Measurements from ENCODE around the gene GLCCI1.

The GLCCI1 gene

GRCh38 chr7:7953806-7954205 lies 14.8 kb upstream of the GLCCI1 start:
- H3K27ac ChIP-seq, result no peak overlapping the region
- no peaks in the 10 kb centered on the region for H3K36me3 ChIP-seq (ENCODE audit: insufficient read depth, low read length)
- no peak for DNase-seq (ENCODE audit: low read depth, low spot score)
- no peak overlapping the region for H3K9ac ChIP-seq (ENCODE audit: insufficient read length)
- H3K9me3 ChIP-seq (ENCODE audit: low read depth, low read length), result no peaks in the 10 kb centered on the region
- TF ChIP-seq EZH2 (IDR thresholded peaks at IDR 0.05) (no peak), POLR2AphosphoS5 (IDR thresholded peaks at IDR 0.05; ENCODE audit: borderline replicate concordance, low read depth, low read length) (no peak), FOXP2 (optimal IDR thresholded peaks at IDR 0.05; ENCODE audit: control extremely low read depth, extremely low read length, insufficient read depth) (no peak)
- no peak overlapping the region for H3K4me3 ChIP-seq

GRCh38 chr7:7956531-7957128 lies 12.0 kb upstream of the GLCCI1 start:
- H3K36me3 ChIP-seq (ENCODE audit: insufficient read depth, low read length), result no peaks in the 10 kb centered on the region
- TF ChIP-seq POLR2AphosphoS5 (IDR thresholded peaks at IDR 0.05; ENCODE audit: borderline replicate concordance, low read depth, low read length), result no peak
- TF ChIP-seq FOXP2 (optimal IDR thresholded peaks at IDR 0.05; ENCODE audit: control extremely low read depth, extremely low read length, insufficient read depth), result no peak
- no peak for TF ChIP-seq EZH2 (IDR thresholded peaks at IDR 0.05)
- H3K27ac ChIP-seq, result no peak overlapping the region
- no peaks in the 10 kb centered on the region for H3K9me3 ChIP-seq (ENCODE audit: low read depth, low read length)
- DNase-seq (ENCODE audit: low read depth, low spot score), result no peak
- H3K4me3 ChIP-seq, result no peak overlapping the region
- H3K9ac ChIP-seq (ENCODE audit: insufficient read length), result no peak overlapping the region

- H3K4me3 ChIP-seq, result no peak overlapping the region
- H3K36me3 ChIP-seq (ENCODE audit: insufficient read depth, low read length), result no peaks in the 10 kb centered on the region
- H3K9ac ChIP-seq (ENCODE audit: insufficient read length), result no peak overlapping the region
- no peaks in the 10 kb centered on the region for H3K9me3 ChIP-seq (ENCODE audit: low read depth, low read length)
- no peak overlapping the region for H3K27ac ChIP-seq
- TF ChIP-seq FOXP2 (optimal IDR thresholded peaks at IDR 0.05; ENCODE audit: control extremely low read depth, extremely low read length, insufficient read depth), result no peak
- no peak for TF ChIP-seq EZH2 (IDR thresholded peaks at IDR 0.05)
- TF ChIP-seq POLR2AphosphoS5 (IDR thresholded peaks at IDR 0.05; ENCODE audit: borderline replicate concordance, low read depth, low read length), result no peak
- no peak for DNase-seq (ENCODE audit: low read depth, low spot score)
Measured at GRCh38 chr7:7957513-7957912, 11.1 kb upstream of the GLCCI1 start.

- Histone ChIP-seq H3K9me3 (ENCODE audit: low read depth, low read length) (no peaks in the 10 kb centered on the region), H3K4me3 (no peak overlapping the region), H3K36me3 (ENCODE audit: insufficient read depth, low read length) (no peaks in the 10 kb centered on the region), H3K27ac (no peak overlapping the region), H3K9ac (ENCODE audit: insufficient read length) (no peak overlapping the region)
- no peak for TF ChIP-seq FOXP2 (optimal IDR thresholded peaks at IDR 0.05; ENCODE audit: control extremely low read depth, extremely low read length, insufficient read depth)
- TF ChIP-seq EZH2 (IDR thresholded peaks at IDR 0.05), result no peak
- TF ChIP-seq POLR2AphosphoS5 (IDR thresholded peaks at IDR 0.05; ENCODE audit: borderline replicate concordance, low read depth, low read length), result no peak
- DNase-seq (ENCODE audit: low read depth, low spot score), result no peak
Measured at GRCh38 chr7:7959979-7960670, 8.5 kb upstream of the GLCCI1 start.

- H3K9me3 ChIP-seq (ENCODE audit: low read depth, low read length), result no peaks in the 10 kb centered on the region
- TF ChIP-seq POLR2AphosphoS5 (IDR thresholded peaks at IDR 0.05; ENCODE audit: borderline replicate concordance, low read depth, low read length) (no peak), EZH2 (IDR thresholded peaks at IDR 0.05) (no peak), FOXP2 (optimal IDR thresholded peaks at IDR 0.05; ENCODE audit: control extremely low read depth, extremely low read length, insufficient read depth) (no peak)
- H3K4me3 ChIP-seq, result no peak overlapping the region
- no peak for DNase-seq (ENCODE audit: low read depth, low spot score)
- no peak overlapping the region for H3K9ac ChIP-seq (ENCODE audit: insufficient read length)
- no peaks in the 10 kb centered on the region for H3K36me3 ChIP-seq (ENCODE audit: insufficient read depth, low read length)
- H3K27ac ChIP-seq, result no peak overlapping the region
Measured at GRCh38 chr7:7962851-7963250, 5.7 kb upstream of the GLCCI1 start.

- Histone ChIP-seq H3K9ac (ENCODE audit: insufficient read length) (no peak overlapping the region), H3K27ac (no peak overlapping the region), H3K36me3 (ENCODE audit: insufficient read depth, low read length) (no peaks in the 10 kb centered on the region), H3K4me3 (no peak overlapping the region), H3K9me3 (ENCODE audit: low read depth, low read length) (no peaks in the 10 kb centered on the region)
- no peak for TF ChIP-seq EZH2 (IDR thresholded peaks at IDR 0.05)
- TF ChIP-seq POLR2AphosphoS5 (IDR thresholded peaks at IDR 0.05; ENCODE audit: borderline replicate concordance, low read depth, low read length), result no peak
- no peak for TF ChIP-seq FOXP2 (optimal IDR thresholded peaks at IDR 0.05; ENCODE audit: control extremely low read depth, extremely low read length, insufficient read depth)
- DNase-seq (ENCODE audit: low read depth, low spot score), result no peak
Measured at GRCh38 chr7:7964250-7964649, 4.3 kb upstream of the GLCCI1 start.

GRCh38 chr7:7964691-7965090 lies 3.9 kb upstream of the GLCCI1 start:
- TF ChIP-seq EZH2 (IDR thresholded peaks at IDR 0.05) (no peak), FOXP2 (optimal IDR thresholded peaks at IDR 0.05; ENCODE audit: control extremely low read depth, extremely low read length, insufficient read depth) (no peak), POLR2AphosphoS5 (IDR thresholded peaks at IDR 0.05; ENCODE audit: borderline replicate concordance, low read depth, low read length) (no peak)
- no peak overlapping the region for H3K9ac ChIP-seq (ENCODE audit: insufficient read length)
- H3K27ac ChIP-seq, result no peak overlapping the region
- no peak overlapping the region for H3K4me3 ChIP-seq
- H3K9me3 ChIP-seq (ENCODE audit: low read depth, low read length), result no peaks in the 10 kb centered on the region
- DNase-seq (ENCODE audit: low read depth, low spot score), result no peak
- no peaks in the 10 kb centered on the region for H3K36me3 ChIP-seq (ENCODE audit: insufficient read depth, low read length)

- Histone ChIP-seq H3K36me3 (ENCODE audit: insufficient read depth, low read length) (no peaks in the 10 kb centered on the region), H3K9me3 (ENCODE audit: low read depth, low read length) (no peaks in the 10 kb centered on the region), H3K9ac (ENCODE audit: insufficient read length) (no peak overlapping the region), H3K4me3 (no peak overlapping the region), H3K27ac (no peak overlapping the region)
- TF ChIP-seq EZH2 (IDR thresholded peaks at IDR 0.05), result no peak
- TF ChIP-seq FOXP2 (optimal IDR thresholded peaks at IDR 0.05; ENCODE audit: control extremely low read depth, extremely low read length, insufficient read depth), result no peak
- TF ChIP-seq POLR2AphosphoS5 (IDR thresholded peaks at IDR 0.05; ENCODE audit: borderline replicate concordance, low read depth, low read length), result no peak
- no peak for DNase-seq (ENCODE audit: low read depth, low spot score)
Measured at GRCh38 chr7:7965301-7965700, 3.3 kb upstream of the GLCCI1 start.

Measured in SK-N-MC (cell line).